ENCODE measurements around the gene TANC2. TPM values are rescaled to one million over a fixed set of nuclear protein-coding genes. Genes with fewer than 3 reads are reported as not detected.
A peak's percentile ranks its signal among the peaks of the same experiment; 100 is the strongest.

The TANC2 gene
- total and polyA plus RNA-seq, 9 of the 15 experiments (the other 6 are each of a cell fraction or from before 2014, with no cell fraction given), result 0.46 to 7.8 (median 4.5) TPM

GRCh38 chr17:62995377-62995885 lies 29.4 kb downstream of the TANC2 start:
- Histone ChIP-seq H3K36me3 (ENCODE audit: control insufficient read depth, insufficient read depth, low read length) (no peaks in the 10 kb centered on the region), H3K79me2 (ENCODE audit: control insufficient read depth, insufficient read depth, low read length) (no peaks in the 10 kb centered on the region), H3K4me1 (replicated peaks in 1 of 2; ENCODE audit: control insufficient read depth in 2 of 2, insufficient read depth in 2 of 2, low read length in 2 of 2) (peaks cover 0 to 8% of the 10 kb centered on the region in 2 experiments; a peak in 1 of 5 replicates), H3K9me1 (ENCODE audit: control insufficient read depth, insufficient read depth, low read length) (no peaks in the 10 kb centered on the region), H3K9ac (ENCODE audit: insufficient read depth in 1 of 2, low read depth in 2 of 2, low read length in 2 of 2) (peak overlapping the region in 1 of 2 experiments; percentile 22; a peak in 2 of 4 replicates), H2AFZ (ENCODE audit: low read depth, low read length) (peak overlapping the region; percentile 28), H4K20me1 (replicated peaks; ENCODE audit: control insufficient read depth, insufficient read depth, low read length) (no peaks in the 10 kb centered on the region), H3K4me3 (no peak overlapping the region), H3K27ac (ENCODE audit: extremely low read depth, low read depth, low read length) (peak overlapping the region; percentile 68), H3K9me3 (replicated peaks; ENCODE audit: control insufficient read depth, insufficient read depth, low read depth, low read length) (no peaks in the 10 kb centered on the region), H3K27me3 (ENCODE audit: control insufficient read depth in 2 of 2, insufficient read depth in 2 of 2, low read length in 2 of 2) (no peaks in the 10 kb centered on the region), H3K4me2 (ENCODE audit: insufficient read depth, low read length) (peak overlapping the region; percentile 41)
- ATAC-seq, result peak; percentile 98
- in situ Hi-C loops (cut with MboI), result no loop called here
- intact Hi-C loops (cut with micrococcal nuclease), result loop anchor here (1.0 kb wide), 1 partner anchor 411 kb away; no protein-coding TSS in a partner anchor
- ChIA-PET CTCF (ENCODE audit: low intra/inter-chr PET ratio) (interaction anchor here (1.6 kb wide), 1 partner anchor 411 kb away, joined by 9 read pairs; no protein-coding TSS in a partner anchor), POLR2A (interaction anchor here (0.7 to 1.2 kb wide), 3 partner anchors 11 to 33 kb away, joined by 3 to 4 read pairs (median 3); no protein-coding TSS in a partner anchor)
- DNase-seq (ENCODE audit: extremely low read depth in 1 of 4, low spot score in 3 of 4), result peak; percentile 46 to 73 (median 56)
- no TSS peak for BruUV-seq (replicated peaks)
- WGBS (ENCODE audit: insufficient coverage, low coverage, missing lambda C conversion rate), result 0% methylated on average over 3 of the region's 3 CpGs
- peak; percentile 65 for FAIRE-seq
- TF ChIP-seq DDX20 (tag; IDR thresholded peaks at IDR 0.05; ENCODE audit: low read depth) (no peak), ZNF121 (CRISPR knock-in tag; conservative IDR thresholded peaks at IDR 0.05) (no peak), DEAF1 (CRISPR knock-in tag; IDR thresholded peaks at IDR 0.05) (peak; percentile 45; the same call in 1 of the 2 replicates), RHOXF2B (CRISPR knock-in tag; conservative IDR thresholded peaks at IDR 0.05) (no peak), ZNF561 (CRISPR knock-in tag; conservative IDR thresholded peaks at IDR 0.05) (no peak), SAFB (IDR thresholded peaks at IDR 0.05; ENCODE audit: borderline replicate concordance, low read depth, low read length) (no peak), TARDBP (IDR thresholded peaks at IDR 0.05) (no peak), ZNF311 (CRISPR knock-in tag; IDR thresholded peaks at IDR 0.05) (no peak), ZNF140 (CRISPR knock-in tag; IDR thresholded peaks at IDR 0.05) (no peak), ZNF3 (CRISPR knock-in tag; IDR thresholded peaks at IDR 0.05) (no peak), HEY1 (CRISPR knock-in tag; IDR thresholded peaks at IDR 0.05; ENCODE audit: borderline replicate concordance) (no peak), PRDM10 (IDR thresholded peaks at IDR 0.05; ENCODE audit: partially characterized antibody) (no peak), E2F8 (IDR thresholded peaks at IDR 0.05; ENCODE audit: low read depth, partially characterized antibody) (no peak), PTTG1 (tag; IDR thresholded peaks at IDR 0.05; ENCODE audit: low read depth) (no peak), IRF2 (CRISPR knock-in tag; IDR thresholded peaks at IDR 0.05) (no peak)
